H1 (cell line): Measurements from ENCODE around the gene FOXS1. TPM values are rescaled to one million over a fixed set of nuclear protein-coding genes. Genes with fewer than 3 reads are reported as not detected.

Experiments used
- CHD1 ChIP-seq: IDR thresholded peaks from 2 replicates; pipeline ENCODE4 v1.6.1; 2012; ENCODE audit warnings: low read depth, low read length, improper control_type of control experiment
- CHD7 ChIP-seq: fragments of 300-600 bp; sonication (generic); IDR thresholded peaks from 2 replicates; pipeline ENCODE4 v1.7.1; 2012; ENCODE audit warnings: low read length, moderate library complexity, mild to moderate bottlenecking, inconsistent platforms; ENCODE audit not compliant: insufficient replicate concordance
- FOSL1 ChIP-seq: IDR thresholded peaks from 2 replicates; pipeline ENCODE4 v1.6.1; 2011; ENCODE audit warnings: mild to moderate bottlenecking, low read depth, low read length, moderate library complexity; ENCODE audit not compliant: insufficient read depth
- KDM1A ChIP-seq: fragments of 200-600, 300-600 bp; sonication (generic); IDR thresholded peaks from 2 replicates; pipeline ENCODE4 v1.7.1; 2016; ENCODE audit warnings: mild to moderate bottlenecking, low read length, borderline replicate concordance
- KDM5A ChIP-seq: fragments of 200-600 bp; IDR thresholded peaks from 2 replicates; pipeline ENCODE4 v1.7.1; 2012; ENCODE audit warnings: mild to moderate bottlenecking, low read length, inconsistent platforms, mixed read lengths
- POLR2AphosphoS5 ChIP-seq: IDR thresholded peaks from 2 replicates; pipeline ENCODE4 v1.6.1; 2011; ENCODE audit warnings: low read depth, low read length
- RBBP5 ChIP-seq: IDR thresholded peaks from 2 replicates; pipeline ENCODE4 v1.7.1; 2012; ENCODE audit warnings: low read depth, mild to moderate bottlenecking, inconsistent platforms, low read length, moderate library complexity, borderline replicate concordance
- SIRT6 ChIP-seq: IDR thresholded peaks from one replicate; pipeline ENCODE4 v1.7.1; 2012; ENCODE audit warnings: low read length, inconsistent platforms
- polyA plus RNA-seq, 7 experiments: library from polyadenylated mRNA; depleted of rRNA in 3 of 7; stranded (reverse) in 5 of 7; unstranded in 2 of 7; fragments of >200 nt in 5 of 7; fragments of 200-250 nt in 2 of 7; gene quantifications; 1 replicate in 5 of 7; 2 replicates in 1 of 7; 4 replicates in 1 of 7; pipeline versions ENCODE4 v1.2.1 to v1.2.3, GENCODE V29; 2011 to 2013; ENCODE audit warnings: missing spikeins in 2 of 7, mixed read lengths in 2 of 7
- total RNA-seq: library from RNA; stranded (reverse); fragmentation: NEBNext Ultra II Directional; extraction: Animal tissue kit (Norgen Biotek cat#: 25700); gene quantifications from 2 replicates; pipeline ENCODE4 v1.2.1, GENCODE V29; 2021
- TF ChIP-seq, protein P1 (sequence below): IDR thresholded peaks from 2 replicates; pipeline ENCODE4 v1.6.1; 2011; ENCODE audit warnings: low read length, improper control_type of control experiment

The FOXS1 gene
- total and polyA plus RNA-seq, 2 of the 8 experiments (the other 6 are each of a cell fraction or from before 2014, with no cell fraction given): 0.45 TPM; not detected in 1

GRCh38 chr20:31811796-31812728 lies 33.3 kb downstream of the FOXS1 start (continued):
- TF ChIP-seq CHD7 (no peak), KDM1A (no peak), RBBP5 (no peak), CHD1 (no peak), SIRT6 (no peak), KDM5A (no peak), POLR2AphosphoS5 (no peak), FOSL1 (no peak)
- TF ChIP-seq, protein P1, sequence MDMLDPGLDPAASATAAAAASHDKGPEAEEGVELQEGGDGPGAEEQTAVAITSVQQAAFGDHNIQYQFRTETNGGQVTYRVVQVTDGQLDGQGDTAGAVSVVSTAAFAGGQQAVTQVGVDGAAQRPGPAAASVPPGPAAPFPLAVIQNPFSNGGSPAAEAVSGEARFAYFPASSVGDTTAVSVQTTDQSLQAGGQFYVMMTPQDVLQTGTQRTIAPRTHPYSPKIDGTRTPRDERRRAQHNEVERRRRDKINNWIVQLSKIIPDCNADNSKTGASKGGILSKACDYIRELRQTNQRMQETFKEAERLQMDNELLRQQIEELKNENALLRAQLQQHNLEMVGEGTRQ: no peak
